H4 (cell line): ENCODE data around the gene PARP3. TPM values are rescaled to one million over a fixed set of nuclear protein-coding genes. Genes with fewer than 3 reads are reported as not detected.
"Not testable (repeated sequence)": the region's sequence is repeated elsewhere in the genome, so short reads cannot be mapped to it uniquely, and the experiment has no call there.

Experiments used
- DNase-seq: peaks from one replicate; pipeline ENCODE4 v3.0.0-alpha.2; 2015; ENCODE audit warnings: low spot score
- total RNA-seq: library from RNA; depleted of rRNA; stranded (reverse); fragments of >200 nt; shearing (Covaris generic); gene quantifications from 2 replicates; pipeline ENCODE4 v1.2.3, GENCODE V29; 2014; rRNA removed

The PARP3 gene
- total RNA-seq, 1 experiment from 2014 or later = 7.7 TPM

DNA sequence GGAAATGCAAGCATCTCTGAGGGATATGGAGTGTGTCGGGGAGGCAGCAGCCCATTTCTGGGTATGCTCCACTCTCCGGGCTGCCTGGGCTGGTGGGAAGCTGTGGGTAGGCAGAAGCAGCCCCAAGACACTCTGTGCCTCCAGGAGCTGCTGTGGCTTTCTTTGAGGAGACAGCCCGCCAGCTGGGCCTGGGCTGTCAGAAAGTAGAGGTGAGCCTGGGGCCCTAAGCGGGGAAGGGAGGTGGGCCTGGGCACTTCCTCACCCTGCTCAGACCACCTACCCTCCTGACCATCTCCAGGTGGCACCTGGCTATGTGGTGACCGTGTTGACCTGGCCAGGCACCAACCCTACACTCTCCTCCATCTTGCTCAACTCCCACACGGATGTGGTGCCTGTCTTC is 42.9 kb downstream of the PARP3 start:
- DNase-seq = no peak

DNA sequence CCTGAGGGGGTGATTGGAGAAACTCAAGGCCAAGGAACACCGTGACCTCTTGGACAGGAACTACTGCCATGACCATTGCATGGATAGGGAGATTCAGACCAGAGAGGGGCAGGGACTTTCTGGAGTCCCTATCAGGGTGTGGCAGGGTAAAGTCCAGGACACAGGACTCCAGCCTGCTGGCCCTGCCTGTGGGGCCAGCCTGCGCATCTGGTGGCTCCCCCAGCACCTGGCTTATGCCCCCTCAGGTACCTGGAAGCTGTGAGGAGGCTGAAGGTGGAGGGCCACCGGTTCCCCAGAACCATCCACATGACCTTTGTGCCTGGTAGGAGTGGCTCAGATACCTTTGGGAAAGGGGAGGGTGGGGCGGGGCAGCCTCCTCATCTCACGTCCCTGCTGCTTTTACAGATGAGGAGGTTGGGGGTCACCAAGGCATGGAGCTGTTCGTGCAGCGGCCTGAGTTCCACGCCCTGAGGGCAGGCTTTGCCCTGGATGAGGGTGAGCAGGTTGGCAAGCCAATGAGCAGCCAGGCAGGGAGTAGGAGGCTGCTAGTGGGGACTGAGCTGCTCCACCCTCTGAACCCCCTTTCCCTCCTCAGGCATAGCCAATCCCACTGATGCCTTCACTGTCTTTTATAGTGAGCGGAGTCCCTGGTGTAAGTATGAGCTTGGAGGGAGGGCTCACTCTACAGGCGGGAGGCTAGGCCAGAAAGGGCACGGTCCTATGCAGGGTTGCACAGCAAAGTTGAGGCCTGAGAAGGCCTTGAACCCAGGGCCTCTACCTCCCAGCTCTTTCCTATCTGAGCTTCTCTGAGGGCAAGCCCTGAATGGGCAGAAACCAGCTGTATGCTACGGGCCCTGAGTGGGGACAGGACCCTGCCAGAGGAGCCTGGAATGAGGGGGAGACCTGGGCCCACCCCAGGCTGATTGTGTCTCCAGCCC is 44.1 kb downstream of the PARP3 start:
- no peak for DNase-seq

DNA sequence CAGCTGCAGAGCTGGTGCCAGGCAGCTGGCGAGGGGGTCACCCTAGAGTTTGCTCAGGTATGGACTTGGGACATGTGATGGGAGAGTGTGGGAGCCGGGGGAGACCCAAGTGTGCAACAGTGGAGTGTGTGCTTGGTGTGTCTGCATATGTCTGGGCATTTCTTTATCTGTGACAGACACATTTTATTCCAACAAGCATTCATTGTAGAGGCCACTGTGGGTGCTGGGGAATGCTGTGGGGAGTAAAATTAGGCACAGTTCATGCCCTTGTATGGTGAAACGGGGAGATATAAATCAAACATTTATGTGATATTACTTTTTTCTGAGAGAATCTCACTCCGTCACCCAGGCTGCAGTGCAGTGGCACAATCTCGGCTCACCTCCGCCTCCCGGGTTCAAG is 45.4 kb downstream of the PARP3 start:
- no peak for DNase-seq

DNA sequence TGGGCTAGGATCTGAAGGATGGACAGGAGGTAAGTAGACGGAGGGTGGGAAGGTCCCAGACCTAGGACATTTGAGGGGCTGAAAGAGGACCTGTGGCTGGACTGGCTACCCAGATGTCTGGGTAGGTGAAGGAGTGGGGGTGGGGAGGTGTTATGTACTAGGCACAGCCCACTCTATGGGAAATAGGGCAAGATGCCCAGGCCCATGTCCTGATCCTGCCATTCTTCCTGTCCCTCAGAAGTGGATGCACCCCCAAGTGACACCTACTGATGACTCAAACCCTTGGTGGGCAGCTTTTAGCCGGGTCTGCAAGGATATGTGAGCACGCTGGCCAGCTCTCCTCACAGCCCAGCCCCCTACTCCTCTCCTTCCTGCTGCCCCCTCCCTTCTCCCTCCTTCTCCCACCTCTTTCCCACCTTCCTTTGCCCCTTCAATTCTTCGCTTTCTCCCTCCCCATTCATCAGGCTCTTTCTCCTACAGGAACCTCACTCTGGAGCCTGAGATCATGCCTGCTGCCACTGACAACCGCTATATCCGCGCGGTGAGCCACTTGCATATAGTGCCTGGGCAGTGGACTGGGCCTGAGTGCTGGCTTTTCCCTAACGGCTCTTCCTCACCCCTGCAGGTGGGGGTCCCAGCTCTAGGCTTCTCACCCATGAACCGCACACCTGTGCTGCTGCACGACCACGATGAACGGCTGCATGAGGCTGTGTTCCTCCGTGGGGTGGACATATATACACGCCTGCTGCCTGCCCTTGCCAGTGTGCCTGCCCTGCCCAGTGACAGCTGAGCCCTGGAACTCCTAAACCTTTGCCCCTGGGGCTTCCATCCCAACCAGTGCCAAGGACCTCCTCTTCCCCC is 46.4 kb downstream of the PARP3 start:
- no peak for DNase-seq

DNA sequence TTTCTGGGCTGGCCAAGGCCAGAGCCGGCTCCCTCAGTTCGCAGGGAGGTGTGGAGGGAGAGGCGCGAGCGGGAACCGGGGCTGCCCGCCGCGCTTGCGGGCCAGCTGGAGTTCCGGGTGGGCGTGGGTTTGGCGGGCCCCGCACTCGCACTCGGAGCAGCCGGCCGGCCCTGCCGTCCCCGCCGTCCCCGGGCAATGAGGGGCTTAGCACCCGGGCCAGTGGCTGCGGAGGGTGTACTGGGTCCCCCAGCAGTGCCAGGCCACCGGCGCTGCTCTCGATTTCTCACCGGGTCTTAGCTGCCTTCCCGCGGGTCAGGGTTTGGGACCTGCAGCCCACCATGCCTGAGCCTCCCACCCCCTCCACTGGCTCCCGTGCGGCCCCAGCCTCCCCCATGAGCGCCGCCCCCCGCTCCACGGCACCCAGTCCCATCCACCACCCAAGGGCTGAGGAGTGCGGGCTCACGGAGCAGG is 48.4 kb downstream of the PARP3 start:
- not testable (repeated sequence) for DNase-seq

DNA sequence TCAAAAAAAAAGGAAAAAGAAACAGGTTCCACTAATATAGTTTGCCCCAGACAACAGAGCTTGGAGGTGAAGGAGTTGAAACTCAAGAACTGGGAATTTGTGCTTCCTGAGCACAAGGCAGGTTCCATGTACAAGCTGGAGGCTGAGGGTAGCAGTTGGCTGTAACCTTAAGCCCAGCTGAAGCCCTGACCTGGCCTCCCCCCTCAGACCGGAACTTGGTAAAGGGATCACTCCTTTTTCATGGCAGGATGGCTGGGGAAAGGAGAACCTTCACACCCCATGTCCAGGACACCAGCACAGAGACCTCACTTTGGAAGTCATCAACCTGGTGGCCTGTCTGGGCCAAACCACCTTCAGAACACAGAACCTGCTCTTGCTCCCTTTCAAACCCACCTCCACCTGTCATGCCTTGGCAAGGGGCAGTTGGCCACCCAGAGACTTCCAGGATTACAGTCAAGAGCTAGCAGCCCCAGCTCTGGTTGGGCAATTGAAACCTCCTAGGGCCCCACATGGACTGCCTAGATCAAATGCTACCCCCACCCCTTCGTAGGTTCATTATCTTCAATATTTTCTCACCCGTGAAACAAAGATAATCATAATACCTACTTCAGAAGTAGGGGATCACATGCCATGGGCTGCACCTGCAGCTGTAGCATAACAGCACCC is 50.0 kb downstream of the PARP3 start:
- no peak for DNase-seq

DNA sequence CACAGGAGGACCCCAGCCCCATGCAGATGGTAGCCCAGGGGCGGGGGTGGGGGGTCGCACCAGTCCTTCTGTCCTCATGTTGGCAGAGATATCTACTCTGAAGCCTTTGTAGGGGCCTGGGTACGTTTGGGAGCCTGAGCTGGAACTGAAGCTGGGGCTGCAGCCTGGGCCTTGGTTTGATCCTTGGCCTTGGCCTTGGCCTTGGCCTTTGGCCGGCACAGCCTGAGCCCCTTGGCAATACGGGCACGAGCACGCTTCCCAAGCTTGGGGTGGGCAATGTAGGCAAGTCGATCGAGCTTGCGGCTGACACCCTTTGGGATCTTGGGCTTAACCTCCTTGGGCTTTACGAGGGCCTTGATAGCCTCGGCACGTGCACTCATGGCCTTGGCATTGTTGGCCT is 51.5 kb downstream of the PARP3 start:
- DNase-seq = not testable (repeated sequence)

DNA sequence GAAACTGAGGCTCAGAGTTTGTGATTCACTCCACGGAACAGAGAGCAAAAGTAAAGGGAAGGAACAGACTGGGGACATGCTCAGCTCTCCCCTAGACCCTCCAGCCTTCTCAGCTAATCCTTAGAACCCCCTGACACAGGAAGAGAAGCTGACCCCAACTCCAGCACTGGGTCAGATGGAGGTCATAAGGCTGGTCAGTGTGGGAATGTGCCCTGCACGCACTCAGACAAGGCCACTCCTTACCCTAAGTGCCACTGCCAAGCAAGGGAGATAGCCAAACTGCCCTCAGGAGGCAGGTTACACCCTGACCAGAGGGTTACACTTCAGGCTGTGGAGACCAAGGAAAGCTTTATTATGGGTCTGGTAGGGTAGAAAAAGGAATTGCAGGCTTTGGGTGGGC is 52.4 kb downstream of the PARP3 start:
- no peak for DNase-seq

DNA sequence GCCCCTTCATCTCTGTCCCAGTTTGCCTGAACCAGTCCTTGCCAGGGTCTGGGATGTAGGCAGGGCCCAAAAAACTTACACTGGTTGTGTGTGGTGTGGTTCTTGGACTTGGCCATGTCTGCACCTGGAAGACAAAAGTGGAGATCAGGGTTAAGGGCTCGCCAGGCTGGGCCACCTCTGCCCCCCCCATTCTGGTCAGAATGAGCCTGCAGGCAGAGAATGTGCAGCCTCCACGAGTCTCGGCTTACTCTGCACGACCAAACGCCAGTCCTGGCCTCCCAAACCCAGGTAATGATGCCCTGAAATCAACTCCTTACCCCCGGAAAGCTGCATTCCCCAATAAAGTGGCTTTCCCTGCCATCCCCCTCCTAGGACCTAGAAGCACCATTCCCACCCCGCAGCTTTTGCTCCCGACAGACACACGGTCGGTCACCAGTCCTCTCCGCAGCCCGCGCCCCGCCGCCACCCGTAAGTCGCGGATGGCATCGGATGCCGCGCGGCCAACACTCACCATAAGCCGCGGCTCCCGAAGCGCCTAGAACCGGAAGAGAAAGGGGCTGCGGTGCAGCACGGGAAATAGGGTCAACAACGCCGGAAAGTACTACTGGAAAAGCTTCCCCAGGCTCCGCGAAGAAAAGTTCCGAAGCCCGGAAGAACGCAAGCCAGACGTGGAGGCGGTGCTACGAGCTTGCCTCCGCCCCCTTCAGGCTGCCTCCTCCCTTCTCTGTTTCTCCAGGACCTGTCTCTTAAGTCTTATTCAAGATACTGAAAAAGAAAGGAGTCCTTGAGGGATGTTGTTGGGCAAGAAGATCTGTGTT is 53.4 kb downstream of the PARP3 start, which contains the start of gene RPL29:
TSS of gene RPL29 (minus strand) at position 550 of the 818 bp plus-strand sequence. CDS start at position 116, 434 bp downstream.
- peak; percentile 82 for DNase-seq

DNA sequence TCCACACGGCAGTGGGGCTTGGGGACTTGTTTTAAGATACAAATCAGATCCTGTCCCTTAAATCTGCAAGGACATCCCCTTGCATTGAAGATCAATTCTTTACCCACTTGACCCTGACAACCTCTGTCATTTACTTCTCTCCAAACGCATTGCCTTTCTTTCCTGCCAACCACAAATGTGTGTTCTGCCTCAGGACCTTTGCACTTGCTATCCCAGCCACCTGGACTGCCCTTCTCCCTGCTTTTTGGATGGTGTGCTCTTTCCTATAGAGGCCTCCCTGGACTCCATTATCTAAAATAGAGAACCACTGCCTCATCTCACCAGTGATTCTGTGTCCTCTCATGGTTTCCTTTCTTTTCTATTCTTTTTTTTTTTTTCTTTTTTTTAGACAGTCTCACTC is 55.0 kb downstream of the PARP3 start:
- no peak for DNase-seq

DNA sequence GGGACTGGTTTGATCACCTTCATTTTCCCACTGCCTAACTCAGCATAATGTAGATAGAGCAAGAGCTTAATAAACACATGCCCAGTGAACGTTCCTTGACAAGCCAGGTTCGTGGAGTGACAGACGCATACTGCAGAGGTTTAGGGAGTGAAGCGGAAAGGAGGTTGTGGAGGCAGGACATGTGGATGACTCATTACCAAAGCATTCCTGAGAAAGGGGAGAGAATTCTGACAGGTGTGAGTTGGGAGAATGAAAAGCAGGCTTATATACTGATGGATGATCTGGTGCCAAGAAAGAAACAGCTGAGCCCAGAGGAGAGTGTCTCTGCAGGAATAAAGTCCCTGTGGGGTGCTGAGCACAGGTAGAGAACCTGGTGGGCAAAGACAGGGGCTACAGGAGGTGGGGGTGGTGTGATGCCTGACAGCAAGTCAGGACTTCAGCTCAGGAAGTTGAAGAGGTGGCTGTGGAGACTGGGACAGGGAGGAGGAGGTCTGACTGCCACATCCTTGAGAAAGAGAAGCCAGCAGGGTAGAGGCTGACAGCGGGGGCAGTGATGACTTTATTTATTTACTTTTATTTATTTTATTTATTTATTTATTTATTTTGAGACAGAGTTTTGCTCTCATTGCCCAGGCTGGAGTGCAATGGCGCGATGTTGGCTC is 55.9 kb downstream of the PARP3 start:
- DNase-seq = no peak

Other genes starting within 250 kb of the PARP3 start
- not detected in 2 replicates for gene GRM2, start 235.3 kb upstream of the PARP3 start, total RNA-seq
- not detected in 2 replicates for gene IQCF6, start 163.1 kb upstream of the PARP3 start, total RNA-seq
- gene IQCF2, start 80.7 kb upstream of the PARP3 start, total RNA-seq = not detected in 2 replicates
- not detected in 2 replicates for gene IQCF5, start 66.8 kb upstream of the PARP3 start, total RNA-seq
- gene IQCF1, start 39.0 kb upstream of the PARP3 start, total RNA-seq = not detected in 2 replicates
- gene RRP9, start 459 bp upstream of the PARP3 start, total RNA-seq = 25.7 and 31.0 TPM in 2 replicates
- gene GPR62, start 13.0 kb downstream of the PARP3 start, total RNA-seq = not detected in 2 replicates
- gene PCBP4, start 25.1 kb downstream of the PARP3 start, total RNA-seq = 27.0 and 31.0 TPM in 2 replicates
- 3.2 and 12.5 TPM in 2 replicates for gene ABHD14B, start 31.7 kb downstream of the PARP3 start, total RNA-seq
- gene ABHD14A, start 32.7 kb downstream of the PARP3 start, total RNA-seq = 8.0 and 13.9 TPM in 2 replicates
- gene ACY1, start 41.2 kb downstream of the PARP3 start, total RNA-seq = 35.6 and 41.7 TPM in 2 replicates
- 1,303 and 1,313 TPM in 2 replicates for gene RPL29, start 53.5 kb downstream of the PARP3 start, total RNA-seq
- 4.3 and 6.2 TPM in 2 replicates for gene DUSP7, start 114.2 kb downstream of the PARP3 start, total RNA-seq
- 5.9 and 8.1 TPM in 2 replicates for gene POC1A, start 212.1 kb downstream of the PARP3 start, total RNA-seq